Fibroblast of skin of right biceps (primary cell): ENCODE results near the gene CD24.
"Not testable (repeated sequence)": the region's sequence is repeated elsewhere in the genome, so short reads cannot be mapped to it uniquely, and the experiment has no call there.

Experiments used
- DNase-seq: peaks from one replicate; pipeline ENCODE4 v3.0.0-alpha.2; 2013

The CD24 gene

GRCh38 chr6:106974336-106974998 is at the start of gene CD24:
TSS of gene CD24 (minus strand) at chr6:106974729. CDS start at chr6:106974646, 83 bp downstream.
- no peak for DNase-seq

- DNase-seq = no peak
Observed at GRCh38 chr6:107021446-107022185, 47.1 kb upstream of the CD24 start.

- no peak for DNase-seq
Observed at GRCh38 chr6:107020239-107020638, 45.7 kb upstream of the CD24 start.

GRCh38 chr6:107019628-107020027 is 45.1 kb upstream of the CD24 start:
- DNase-seq = not testable (repeated sequence)

GRCh38 chr6:107019047-107019446 is 44.5 kb upstream of the CD24 start:
- no peak for DNase-seq

- DNase-seq = no peak
Observed at GRCh38 chr6:107009499-107009898, 35.0 kb upstream of the CD24 start.

- DNase-seq = peak; percentile 50
Observed at GRCh38 chr6:106997392-106998158, 23.0 kb upstream of the CD24 start.

- no peak for DNase-seq
Observed at GRCh38 chr6:106995640-106996039, 21.1 kb upstream of the CD24 start.

- not testable (repeated sequence) for DNase-seq
Observed at GRCh38 chr6:106989737-106990136, 15.2 kb upstream of the CD24 start.

GRCh38 chr6:106988664-106989063 is 14.1 kb upstream of the CD24 start:
- DNase-seq = no peak

GRCh38 chr6:106981926-106982325 is 7.4 kb upstream of the CD24 start:
- peak; percentile 69 for DNase-seq

- DNase-seq = no peak
Observed at GRCh38 chr6:106980926-106981325, 6.4 kb upstream of the CD24 start.

GRCh38 chr6:106979435-106979884 is 4.9 kb upstream of the CD24 start:
- peak; percentile 71 for DNase-seq

- no peak for DNase-seq
Observed at GRCh38 chr6:106977246-106977645, 2.7 kb upstream of the CD24 start.

- no peak for DNase-seq
Observed at GRCh38 chr6:106976270-106976669, 1.7 kb upstream of the CD24 start.

- no peak for DNase-seq
Observed at GRCh38 chr6:106975738-106976064, 1.2 kb upstream of the CD24 start.

- DNase-seq = peak; percentile 11
Observed at GRCh38 chr6:106974999-106975737, 639 bp upstream of the CD24 start.

GRCh38 chr6:106973836-106974335 is 643 bp downstream of the CD24 start:
- DNase-seq = no peak

GRCh38 chr6:106973018-106973835 is 1.3 kb downstream of the CD24 start:
- DNase-seq = no peak

- DNase-seq = no peak
Observed at GRCh38 chr6:106972500-106972899, 2.0 kb downstream of the CD24 start.

GRCh38 chr6:106970769-106971168 is 3.8 kb downstream of the CD24 start:
- DNase-seq = not testable (repeated sequence)
